GM21737 (cell line): ENCODE results near the gene DPH7.
"Not testable (repeated sequence)": the region's sequence is repeated elsewhere in the genome, so short reads cannot be mapped to it uniquely, and the experiment has no call there.

Source experiments
- ATAC-seq: cut with Tn5 transposase; IDR thresholded peaks from one replicate; pipeline ENCODE4 v1.9.1; 2021; ENCODE audit warnings: mild to moderate bottlenecking, moderate library complexity; ENCODE audit not compliant: unreplicated experiment

The DPH7 gene

GRCh38 chr9:137606734-137607138, 28.0 kb upstream of the DPH7 start:
- no peak for ATAC-seq

- peak; percentile 17 for ATAC-seq
These were observed 27.4 kb upstream of the DPH7 start for GRCh38 chr9:137606005-137606621.

GRCh38 chr9:137605121-137606004, 26.6 kb upstream of the DPH7 start, which contains the start of gene ARRDC1:
Gene ARRDC1 (plus strand): TSS chr9:137605686. CDS start chr9:137605718, 32 bp downstream.
- ATAC-seq, result peak; percentile 72

- ATAC-seq, result no peak
These were observed 25.8 kb upstream of the DPH7 start for GRCh38 chr9:137604345-137605086.

GRCh38 chr9:137603879-137604278, 25.2 kb upstream of the DPH7 start:
- no peak for ATAC-seq

- no peak for ATAC-seq
These were observed 23.9 kb upstream of the DPH7 start for GRCh38 chr9:137602661-137603060.

GRCh38 chr9:137598943-137599342, 20.2 kb upstream of the DPH7 start:
- ATAC-seq, result no peak

GRCh38 chr9:137596577-137596976, 17.9 kb upstream of the DPH7 start:
- ATAC-seq, result not testable (repeated sequence)

GRCh38 chr9:137593176-137593575, 14.5 kb upstream of the DPH7 start:
- no peak for ATAC-seq

- ATAC-seq, result no peak
These were observed 14.0 kb upstream of the DPH7 start for GRCh38 chr9:137592767-137593166.

GRCh38 chr9:137590469-137591383, 12.0 kb upstream of the DPH7 start, which contains the start of gene ZMYND19:
Gene ZMYND19 (minus strand): TSS chr9:137590512. CDS start chr9:137590263, 249 bp downstream.
- peak; percentile 68 for ATAC-seq

- no peak for ATAC-seq
These were observed 11.4 kb upstream of the DPH7 start for GRCh38 chr9:137590123-137590468.

- peak; percentile 24 for ATAC-seq
These were observed 10.9 kb upstream of the DPH7 start for GRCh38 chr9:137589441-137590122.

- no peak for ATAC-seq
These were observed 10.2 kb upstream of the DPH7 start for GRCh38 chr9:137588891-137589290.

GRCh38 chr9:137588311-137588710, 9.6 kb upstream of the DPH7 start:
- ATAC-seq, result no peak

GRCh38 chr9:137586854-137587253, 8.1 kb upstream of the DPH7 start:
- no peak for ATAC-seq

- ATAC-seq, result no peak
These were observed 5.2 kb upstream of the DPH7 start for GRCh38 chr9:137583957-137584356.

GRCh38 chr9:137583347-137583746, 4.6 kb upstream of the DPH7 start:
- ATAC-seq, result no peak

GRCh38 chr9:137582286-137582860, 3.6 kb upstream of the DPH7 start:
- ATAC-seq, result no peak
